Measurements from ENCODE around the gene MPP7. TPM values are rescaled to one million over a fixed set of nuclear protein-coding genes. Genes with fewer than 3 reads are reported as not detected.
"Not testable (repeated sequence)": the region's sequence is repeated elsewhere in the genome, so short reads cannot be mapped to it uniquely, and the experiment has no call there.

MPP7 gene
- total RNA-seq: 3.2 and 3.6 TPM in 2 replicates

- intact Hi-C loops (cut with micrococcal nuclease): loop anchor here (1.0 to 2.0 kb wide), 12 partner anchors 31 to 1443 kb away; partner anchors contain the start of genes ABI1, RAB18 and YME1L1
Observed at GRCh38 chr10:28302638-28303488, at the start of gene MPP7. Gene MPP7, minus strand, starts transcription at chr10:28303064. Its CDS starts 64,460 bp downstream, at chr10:28238604.

GRCh38 chr10:28349892-28350291 lies 47.0 kb upstream of the MPP7 start:
- intact Hi-C loops (cut with micrococcal nuclease): no loop called here

- intact Hi-C loops (cut with micrococcal nuclease): no loop called here
Observed at GRCh38 chr10:28343987-28344895, 41.4 kb upstream of the MPP7 start.

GRCh38 chr10:28343252-28343651 lies 40.4 kb upstream of the MPP7 start:
- intact Hi-C loops (cut with micrococcal nuclease): no loop called here

GRCh38 chr10:28341679-28342078 lies 38.8 kb upstream of the MPP7 start:
- intact Hi-C loops (cut with micrococcal nuclease): not testable (repeated sequence)

- intact Hi-C loops (cut with micrococcal nuclease): loop anchor here (1.0 kb wide), 1 partner anchor 590 kb away; no protein-coding TSS in a partner anchor
Observed at GRCh38 chr10:28332726-28333125, 29.9 kb upstream of the MPP7 start.

GRCh38 chr10:28331841-28332240 lies 29.0 kb upstream of the MPP7 start:
- intact Hi-C loops (cut with micrococcal nuclease): no loop called here

GRCh38 chr10:28331066-28331465 lies 28.2 kb upstream of the MPP7 start:
- intact Hi-C loops (cut with micrococcal nuclease): no loop called here

- intact Hi-C loops (cut with micrococcal nuclease): no loop called here
Observed at GRCh38 chr10:28328346-28328745, 25.5 kb upstream of the MPP7 start.

- intact Hi-C loops (cut with micrococcal nuclease): no loop called here
Observed at GRCh38 chr10:28327491-28327880, 24.6 kb upstream of the MPP7 start.

- intact Hi-C loops (cut with micrococcal nuclease): no loop called here
Observed at GRCh38 chr10:28326516-28327490, 23.9 kb upstream of the MPP7 start.

- intact Hi-C loops (cut with micrococcal nuclease): no loop called here
Observed at GRCh38 chr10:28320799-28321198, 17.9 kb upstream of the MPP7 start.

- intact Hi-C loops (cut with micrococcal nuclease): no loop called here
Observed at GRCh38 chr10:28320090-28320489, 17.2 kb upstream of the MPP7 start.

- intact Hi-C loops (cut with micrococcal nuclease): not testable (repeated sequence)
Observed at GRCh38 chr10:28319061-28319460, 16.2 kb upstream of the MPP7 start.

- intact Hi-C loops (cut with micrococcal nuclease): no loop called here
Observed at GRCh38 chr10:28318626-28319025, 15.8 kb upstream of the MPP7 start.

GRCh38 chr10:28317760-28318159 lies 14.9 kb upstream of the MPP7 start:
- intact Hi-C loops (cut with micrococcal nuclease): no loop called here

GRCh38 chr10:28316696-28317095 lies 13.8 kb upstream of the MPP7 start:
- intact Hi-C loops (cut with micrococcal nuclease): no loop called here

- intact Hi-C loops (cut with micrococcal nuclease): no loop called here
Observed at GRCh38 chr10:28315140-28315539, 12.3 kb upstream of the MPP7 start.

- intact Hi-C loops (cut with micrococcal nuclease): no loop called here
Observed at GRCh38 chr10:28314211-28314610, 11.3 kb upstream of the MPP7 start.

- intact Hi-C loops (cut with micrococcal nuclease): no loop called here
Observed at GRCh38 chr10:28312572-28312971, 9.7 kb upstream of the MPP7 start.

GRCh38 chr10:28311104-28311503 lies 8.2 kb upstream of the MPP7 start:
- intact Hi-C loops (cut with micrococcal nuclease): no loop called here
